ENCODE results near the gene LRP1.

DNA sequence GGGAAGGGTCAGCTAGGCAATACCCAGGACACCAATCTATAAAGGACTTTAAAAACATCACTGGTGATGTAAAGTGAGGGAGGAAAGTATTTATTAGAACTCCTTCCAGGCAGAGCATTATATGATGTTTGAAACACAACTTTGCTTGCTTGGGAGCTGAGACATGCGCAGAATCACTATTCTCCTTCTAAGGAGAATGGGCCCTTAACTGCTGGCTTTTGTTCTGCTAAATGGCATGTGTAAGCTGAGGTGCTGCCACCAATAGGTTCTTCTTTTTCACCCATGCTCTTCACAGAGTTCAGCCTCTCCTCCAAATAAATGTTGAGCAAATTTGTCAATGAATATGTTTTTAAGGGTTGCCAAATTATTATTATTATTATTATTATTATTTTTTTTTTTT lies 118.8 kb downstream of the LRP1 start:
- TF ChIP-seq POLR2AphosphoS5 (IDR thresholded peaks at IDR 0.05; ENCODE audit: low read depth, low read length): no peak
- no peak for TF ChIP-seq SIN3A (IDR thresholded peaks at IDR 0.05; ENCODE audit: borderline replicate concordance, insufficient read depth, low read length)

All from PFSK-1 (cell line).